ENCODE results near the gene NAP1L5. TPM values are rescaled to one million over a fixed set of nuclear protein-coding genes. Genes with fewer than 3 reads are reported as not detected.

The NAP1L5 gene
- total RNA-seq, 2 experiments from 2014 or later = 0.29 to 0.57 TPM

GRCh38 chr4:88675543-88675942 is 22.1 kb downstream of the NAP1L5 start:
- no peaks in the 10 kb centered on the region for H3K4me1 ChIP-seq (ENCODE audit: insufficient read depth, low read length, poor library complexity, severe bottlenecking)
- ChIA-PET POLR2A (interaction anchor here (0.5 to 0.8 kb wide), 2 partner anchors 26 to 59 kb away, joined by 3 read pairs; no protein-coding TSS in a partner anchor), CTCF (ENCODE audit: unreplicated experiment) (no interaction called here)
- H3K27ac ChIP-seq (ENCODE audit: low read depth, low read length, poor library complexity, severe bottlenecking) = no peak overlapping the region
- no peak for DNase-seq (ENCODE audit: low spot score)
- no peaks in the 10 kb centered on the region for H3K9me3 ChIP-seq (ENCODE audit: low read length)
- no peaks in the 10 kb centered on the region for H3K9me2 ChIP-seq (ENCODE audit: insufficient read depth, low read length)
- BruUV-seq (replicated peaks) = no TSS peak
- H3K36me3 ChIP-seq (ENCODE audit: insufficient read depth, low read length) = no peaks in the 10 kb centered on the region
- no peaks in the 10 kb centered on the region for H4K20me1 ChIP-seq (ENCODE audit: insufficient read depth, low read length)
- H3K79me2 ChIP-seq (ENCODE audit: insufficient read depth, low read depth, low read length) = no peaks in the 10 kb centered on the region
- no peak overlapping the region for H3K4me2 ChIP-seq (ENCODE audit: low read length)
- H3K4me3 ChIP-seq (ENCODE audit: low read depth, low read length, poor library complexity, severe bottlenecking) = no peak overlapping the region
- TF ChIP-seq, protein P1, sequence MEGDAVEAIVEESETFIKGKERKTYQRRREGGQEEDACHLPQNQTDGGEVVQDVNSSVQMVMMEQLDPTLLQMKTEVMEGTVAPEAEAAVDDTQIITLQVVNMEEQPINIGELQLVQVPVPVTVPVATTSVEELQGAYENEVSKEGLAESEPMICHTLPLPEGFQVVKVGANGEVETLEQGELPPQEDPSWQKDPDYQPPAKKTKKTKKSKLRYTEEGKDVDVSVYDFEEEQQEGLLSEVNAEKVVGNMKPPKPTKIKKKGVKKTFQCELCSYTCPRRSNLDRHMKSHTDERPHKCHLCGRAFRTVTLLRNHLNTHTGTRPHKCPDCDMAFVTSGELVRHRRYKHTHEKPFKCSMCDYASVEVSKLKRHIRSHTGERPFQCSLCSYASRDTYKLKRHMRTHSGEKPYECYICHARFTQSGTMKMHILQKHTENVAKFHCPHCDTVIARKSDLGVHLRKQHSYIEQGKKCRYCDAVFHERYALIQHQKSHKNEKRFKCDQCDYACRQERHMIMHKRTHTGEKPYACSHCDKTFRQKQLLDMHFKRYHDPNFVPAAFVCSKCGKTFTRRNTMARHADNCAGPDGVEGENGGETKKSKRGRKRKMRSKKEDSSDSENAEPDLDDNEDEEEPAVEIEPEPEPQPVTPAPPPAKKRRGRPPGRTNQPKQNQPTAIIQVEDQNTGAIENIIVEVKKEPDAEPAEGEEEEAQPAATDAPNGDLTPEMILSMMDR (conservative IDR thresholded peaks at IDR 0.05; ENCODE audit: low read length) = no peak
- no peak for TF ChIP-seq EZH2phosphoT487 (IDR thresholded peaks at IDR 0.05; ENCODE audit: borderline replicate concordance, low read depth, low read length)
- intact Hi-C loops (cut with micrococcal nuclease; ENCODE audit: unreplicated experiment) = no loop called here
- H2AFZ ChIP-seq (ENCODE audit: low read length) = no peak overlapping the region

GRCh38 chr4:88674979-88675378 is 22.6 kb downstream of the NAP1L5 start:
- ChIA-PET CTCF (ENCODE audit: unreplicated experiment) (no interaction called here), POLR2A (no interaction called here)
- H3K9me3 ChIP-seq (ENCODE audit: low read length) = no peaks in the 10 kb centered on the region
- no peaks in the 10 kb centered on the region for H3K9me2 ChIP-seq (ENCODE audit: insufficient read depth, low read length)
- intact Hi-C loops (cut with micrococcal nuclease; ENCODE audit: unreplicated experiment) = no loop called here
- BruUV-seq (replicated peaks) = no TSS peak
- no peaks in the 10 kb centered on the region for H3K79me2 ChIP-seq (ENCODE audit: insufficient read depth, low read depth, low read length)
- H2AFZ ChIP-seq (ENCODE audit: low read length) = no peak overlapping the region
- no peak overlapping the region for H3K27ac ChIP-seq (ENCODE audit: low read depth, low read length, poor library complexity, severe bottlenecking)
- no peaks in the 10 kb centered on the region for H3K36me3 ChIP-seq (ENCODE audit: insufficient read depth, low read length)
- no peak overlapping the region for H3K4me3 ChIP-seq (ENCODE audit: low read depth, low read length, poor library complexity, severe bottlenecking)
- DNase-seq (ENCODE audit: low spot score) = no peak
- TF ChIP-seq EZH2phosphoT487 (IDR thresholded peaks at IDR 0.05; ENCODE audit: borderline replicate concordance, low read depth, low read length) = no peak
- TF ChIP-seq, protein P1 (conservative IDR thresholded peaks at IDR 0.05; ENCODE audit: low read length) = no peak
- H3K4me1 ChIP-seq (ENCODE audit: insufficient read depth, low read length, poor library complexity, severe bottlenecking) = no peaks in the 10 kb centered on the region
- H4K20me1 ChIP-seq (ENCODE audit: insufficient read depth, low read length) = no peaks in the 10 kb centered on the region
- no peak overlapping the region for H3K4me2 ChIP-seq (ENCODE audit: low read length)

GRCh38 chr4:88674565-88674964 is 23.1 kb downstream of the NAP1L5 start:
- Histone ChIP-seq H3K9me3 (ENCODE audit: low read length) (no peaks in the 10 kb centered on the region), H3K9me2 (ENCODE audit: insufficient read depth, low read length) (no peaks in the 10 kb centered on the region), H3K36me3 (ENCODE audit: insufficient read depth, low read length) (no peaks in the 10 kb centered on the region), H3K4me2 (ENCODE audit: low read length) (no peak overlapping the region), H4K20me1 (ENCODE audit: insufficient read depth, low read length) (no peaks in the 10 kb centered on the region), H3K27ac (ENCODE audit: low read depth, low read length, poor library complexity, severe bottlenecking) (no peak overlapping the region), H3K4me1 (ENCODE audit: insufficient read depth, low read length, poor library complexity, severe bottlenecking) (no peaks in the 10 kb centered on the region), H3K79me2 (ENCODE audit: insufficient read depth, low read depth, low read length) (no peaks in the 10 kb centered on the region), H3K4me3 (ENCODE audit: low read depth, low read length, poor library complexity, severe bottlenecking) (no peak overlapping the region), H2AFZ (ENCODE audit: low read length) (no peak overlapping the region)
- TF ChIP-seq, protein P1 (conservative IDR thresholded peaks at IDR 0.05; ENCODE audit: low read length) = no peak
- TF ChIP-seq EZH2phosphoT487 (IDR thresholded peaks at IDR 0.05; ENCODE audit: borderline replicate concordance, low read depth, low read length) = no peak
- ChIA-PET CTCF (ENCODE audit: unreplicated experiment) (no interaction called here), POLR2A (no interaction called here)
- BruUV-seq (replicated peaks) = no TSS peak
- DNase-seq (ENCODE audit: low spot score) = no peak
- intact Hi-C loops (cut with micrococcal nuclease; ENCODE audit: unreplicated experiment) = no loop called here
